ENCODE results near the gene USP6. TPM values are rescaled to one million over a fixed set of nuclear protein-coding genes. Genes with fewer than 3 reads are reported as not detected.
"Not testable (repeated sequence)": the region's sequence is repeated elsewhere in the genome, so short reads cannot be mapped to it uniquely, and the experiment has no call there.

USP6 gene
- total RNA-seq, result 0.92 TPM

DNA sequence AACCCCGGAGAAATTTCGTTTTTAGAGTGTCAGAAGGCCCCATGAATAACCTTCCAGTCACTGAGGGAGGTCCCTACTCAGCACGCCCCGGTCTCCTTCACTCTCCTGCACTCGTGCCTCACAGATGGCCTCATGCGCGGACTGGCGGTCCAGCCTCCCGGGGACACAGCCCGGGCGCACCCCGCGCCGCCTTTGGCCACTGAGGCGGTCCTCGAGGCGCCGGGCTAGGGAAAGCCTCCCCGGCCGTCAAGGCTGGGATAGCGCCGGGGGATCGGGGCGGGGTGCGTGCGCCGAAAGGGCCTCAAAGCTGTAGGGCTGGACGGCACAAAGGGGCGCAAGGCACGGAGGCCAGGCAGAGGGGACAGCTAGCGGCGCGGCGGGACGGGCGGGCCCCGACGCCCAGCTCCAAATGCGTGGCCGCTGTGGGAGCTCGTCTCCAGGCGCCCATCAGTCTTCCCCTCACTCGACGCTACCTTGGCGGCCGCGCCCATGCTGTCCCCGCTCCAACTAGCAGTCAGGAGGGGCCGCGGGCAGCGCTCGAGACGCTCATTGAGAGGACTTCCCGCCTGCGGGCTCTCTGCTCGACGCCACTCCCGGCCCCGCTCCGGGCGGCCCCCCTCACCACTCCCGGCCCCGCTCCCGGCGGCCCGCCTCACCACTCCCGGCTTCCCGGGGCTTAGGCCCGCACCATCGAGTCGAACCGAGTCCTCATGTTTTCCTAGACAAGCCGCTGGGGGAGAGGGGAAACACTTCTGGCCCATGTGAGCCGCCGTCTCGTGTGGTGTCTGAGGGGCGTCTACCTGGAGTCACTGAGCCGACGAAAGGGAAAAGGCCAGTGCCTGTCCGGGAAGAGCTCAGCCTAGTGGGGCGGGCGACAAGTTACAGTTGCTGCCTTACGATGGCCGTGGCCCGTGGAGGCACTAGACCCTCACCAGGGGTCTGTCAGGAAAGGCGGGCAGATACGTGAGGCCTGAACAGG is at the start of gene USP6:
Gene USP6 (plus strand): TSS at position 360 of the 979 bp plus-strand sequence. CDS start 14,336 bp downstream, outside the sequence.
- peak; percentile 88 for DNase-seq

DNA sequence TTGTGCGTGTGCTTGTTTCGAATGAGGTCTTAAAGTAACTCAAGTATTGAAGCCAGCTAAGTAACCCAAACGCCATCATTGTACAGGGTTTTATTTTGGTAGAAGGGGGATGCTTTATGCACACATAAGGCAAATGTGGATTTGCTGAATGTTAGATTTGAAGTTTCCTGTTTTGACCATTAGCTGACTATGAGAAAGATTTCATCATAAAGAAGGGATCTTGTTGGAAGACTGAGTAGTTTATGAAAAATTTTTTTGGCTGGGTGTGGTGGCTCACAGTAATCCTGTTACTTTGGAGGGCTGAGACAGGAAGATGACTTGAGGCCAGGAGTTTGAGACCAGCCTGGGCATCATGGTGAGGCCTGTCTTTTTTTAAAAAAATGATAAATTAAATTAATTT is 47.6 kb upstream of the USP6 start:
- no peak for DNase-seq

DNA sequence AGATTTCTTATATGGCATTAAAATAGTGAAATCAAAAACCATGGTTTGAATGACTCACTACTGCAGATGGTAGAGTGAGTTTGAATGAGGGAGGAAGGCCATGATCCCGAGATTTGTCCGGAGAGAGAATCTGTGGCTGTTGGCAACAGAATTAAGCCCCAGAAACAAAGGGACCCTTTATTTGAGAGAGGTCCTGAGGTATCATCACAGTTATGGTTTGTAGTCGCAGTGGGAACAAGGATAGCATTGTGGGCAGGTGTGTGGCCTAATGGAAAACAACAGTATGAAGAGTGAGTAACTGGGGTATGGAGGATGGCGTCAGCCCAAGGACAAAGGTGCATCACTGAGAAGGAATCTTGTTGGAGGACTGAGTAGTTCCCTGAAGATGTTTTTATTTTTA is 46.1 kb upstream of the USP6 start:
- DNase-seq, result no peak

DNA sequence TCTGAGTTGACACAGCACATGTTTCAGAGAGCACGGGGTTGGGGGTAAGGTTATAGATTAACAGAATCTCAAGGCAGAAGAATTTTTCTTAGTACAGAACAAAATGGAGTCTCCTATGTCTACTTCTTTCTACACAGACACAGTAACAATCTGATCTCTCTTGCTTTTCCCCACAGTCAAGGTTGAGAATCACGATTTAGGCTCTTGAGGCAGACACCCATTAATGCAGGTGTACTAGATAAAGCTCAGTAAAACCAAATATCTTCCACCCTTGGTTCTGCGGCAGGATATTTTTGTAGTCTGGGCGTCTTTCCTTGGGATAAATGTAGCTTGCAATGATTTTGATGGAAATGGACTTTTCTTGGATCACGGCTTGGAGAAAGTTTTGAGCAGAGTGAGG is 40.4 kb upstream of the USP6 start:
- DNase-seq, result not testable (repeated sequence)

DNA sequence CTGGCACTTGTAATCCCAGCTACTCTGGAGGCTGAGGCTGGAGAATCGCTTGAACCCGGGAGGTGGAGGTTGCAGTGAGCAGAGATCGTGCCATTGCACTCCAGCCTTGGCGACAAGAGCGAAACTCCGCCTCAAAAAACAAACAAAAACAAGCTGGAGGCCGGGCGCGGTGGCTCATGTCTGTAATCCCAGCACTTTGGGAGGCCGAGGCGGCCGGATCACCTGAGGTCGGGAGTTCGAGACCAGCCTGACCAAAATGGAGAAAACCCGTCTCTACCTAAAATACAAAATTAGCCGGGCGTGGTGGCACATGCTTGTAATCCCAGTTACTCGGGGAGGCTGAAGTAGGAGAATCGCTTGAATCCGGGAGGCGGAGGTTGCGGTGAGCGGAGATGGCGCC is 38.6 kb upstream of the USP6 start:
- DNase-seq, result not testable (repeated sequence)

DNA sequence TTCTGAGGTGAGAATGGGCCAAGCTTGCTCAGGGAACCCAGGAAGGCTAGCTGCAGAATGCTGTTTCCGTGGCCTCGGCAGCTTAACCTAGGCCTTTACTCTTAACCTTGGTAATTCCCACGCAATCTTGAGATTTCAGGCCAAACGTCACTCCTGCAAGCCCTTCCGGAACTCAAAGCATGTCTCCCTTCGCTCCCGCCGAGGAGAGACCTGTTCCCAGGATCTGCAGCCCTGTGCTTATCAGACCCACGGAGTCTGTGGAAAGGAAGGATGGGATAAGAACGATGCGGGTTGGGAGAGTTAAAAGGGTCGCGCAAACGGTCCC is 38.1 kb upstream of the USP6 start:
- no peak for DNase-seq

DNA sequence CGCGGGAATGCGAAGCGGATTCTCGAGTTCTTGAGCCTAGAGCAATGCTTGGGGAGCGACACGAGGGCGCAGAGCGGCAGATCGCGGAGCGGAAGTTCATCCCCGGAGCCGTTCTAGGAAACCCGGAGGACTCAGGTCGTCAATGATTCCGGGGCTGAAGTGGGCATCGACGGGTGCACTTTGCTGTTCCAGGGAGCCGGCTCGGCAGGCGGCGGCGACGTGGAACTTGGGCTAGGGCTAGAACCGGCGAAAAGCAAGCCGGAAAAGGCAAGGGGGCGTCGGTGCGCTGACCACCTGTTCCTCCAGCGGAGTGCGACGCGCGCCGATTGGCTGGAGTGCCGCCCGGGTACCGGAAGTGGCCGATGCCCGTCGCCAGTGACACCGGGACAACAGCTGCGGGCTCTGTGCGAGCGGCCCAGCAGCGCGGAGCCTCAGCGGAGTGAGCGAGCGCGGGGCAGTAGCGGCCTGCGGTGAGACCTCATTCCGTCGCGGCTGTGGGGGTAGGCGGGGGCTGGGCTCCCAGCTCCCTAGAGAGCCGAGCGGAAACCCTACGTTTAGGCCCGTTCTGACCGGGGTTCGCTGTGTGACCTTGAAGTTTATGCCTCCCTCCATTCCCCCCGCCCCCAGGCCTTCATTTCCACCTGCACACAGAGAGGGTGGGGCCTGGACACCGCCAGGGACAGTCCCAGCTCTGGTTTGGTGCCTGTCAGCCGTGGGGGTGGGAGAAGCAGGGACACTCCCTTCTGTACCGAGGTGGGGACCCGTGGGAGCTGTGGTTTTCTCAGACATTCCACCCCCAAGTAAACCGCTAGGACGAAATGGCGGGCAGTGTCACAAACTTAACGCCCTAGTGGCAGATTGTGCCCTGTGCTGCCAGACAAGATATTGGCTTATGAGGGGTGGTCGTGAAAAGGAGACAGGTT is 37.5 kb upstream of the USP6 start, which contains the start of gene ZFP3:
Gene ZFP3 (plus strand): TSS at position 362 of the 923 bp plus-strand sequence. CDS start 13,038 bp downstream, outside the sequence.
- peak; percentile 94 for DNase-seq

DNA sequence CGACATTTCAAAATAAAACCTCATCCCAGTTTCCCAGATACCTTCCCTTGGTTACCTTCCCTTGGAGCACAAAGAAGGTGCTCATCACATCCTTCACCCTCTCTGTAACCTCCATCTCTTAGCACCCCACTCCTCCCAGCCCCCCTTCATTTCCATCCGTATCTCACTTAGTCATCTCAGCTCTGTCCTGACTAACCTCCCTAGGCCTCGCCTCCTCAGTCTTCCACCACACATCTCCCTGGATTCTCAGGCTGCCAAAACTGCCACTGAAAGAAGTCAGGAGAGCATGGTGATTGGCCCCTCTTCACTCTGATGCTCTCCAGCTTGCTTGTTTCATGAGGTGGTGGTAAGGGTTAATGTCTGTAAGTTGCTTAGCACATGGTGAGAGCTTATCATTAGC is 35.2 kb upstream of the USP6 start:
- DNase-seq, result no peak

DNA sequence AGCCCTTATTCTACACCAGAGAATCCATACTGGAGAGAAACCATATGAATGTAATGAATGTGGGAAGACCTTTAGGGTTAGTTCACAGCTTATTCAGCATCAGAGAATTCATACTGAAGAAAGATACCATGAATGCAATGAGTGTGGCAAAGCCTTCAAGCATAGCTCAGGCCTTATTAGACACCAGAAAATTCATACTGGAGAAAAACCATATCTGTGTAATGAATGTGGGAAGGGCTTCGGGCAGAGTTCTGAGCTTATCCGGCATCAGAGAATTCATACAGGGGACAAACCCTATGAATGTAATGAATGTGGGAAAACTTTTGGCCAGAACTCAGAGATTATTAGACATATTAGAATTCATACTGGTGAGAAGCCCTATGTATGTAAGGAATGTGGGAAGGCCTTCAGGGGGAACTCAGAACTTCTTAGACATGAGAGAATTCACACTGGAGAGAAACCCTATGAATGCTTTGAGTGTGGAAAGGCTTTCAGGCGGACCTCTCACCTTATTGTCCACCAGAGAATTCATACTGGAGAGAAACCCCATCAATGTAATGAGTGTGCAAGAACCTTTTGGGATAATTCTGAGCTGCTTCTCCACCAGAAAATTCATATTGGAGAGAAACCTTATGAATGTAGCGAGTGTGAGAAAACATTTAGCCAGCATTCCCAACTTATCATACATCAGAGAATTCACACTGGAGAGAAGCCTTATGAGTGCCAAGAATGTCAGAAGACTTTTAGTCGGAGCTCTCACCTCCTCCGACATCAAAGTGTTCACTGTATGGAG is 23.4 kb upstream of the USP6 start:
- no peak for DNase-seq

DNA sequence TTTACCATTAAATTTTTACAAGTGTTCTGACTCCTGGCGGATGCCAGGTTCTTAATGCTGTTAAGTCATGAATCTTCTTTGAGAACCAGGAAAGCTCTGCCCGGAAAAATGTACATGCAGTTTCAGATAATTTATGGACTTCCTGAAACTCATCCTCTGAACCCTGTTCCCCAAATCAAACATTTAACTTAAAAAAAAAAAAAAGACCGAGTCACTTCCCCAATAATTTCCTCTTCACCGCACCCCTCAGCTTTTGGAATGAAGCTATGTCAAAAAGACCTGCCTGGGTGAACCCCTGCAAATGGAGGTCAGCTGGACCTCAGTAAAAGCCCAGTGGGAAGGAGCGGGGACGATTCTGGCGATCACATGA is 19.1 kb upstream of the USP6 start:
- DNase-seq, result no peak

DNA sequence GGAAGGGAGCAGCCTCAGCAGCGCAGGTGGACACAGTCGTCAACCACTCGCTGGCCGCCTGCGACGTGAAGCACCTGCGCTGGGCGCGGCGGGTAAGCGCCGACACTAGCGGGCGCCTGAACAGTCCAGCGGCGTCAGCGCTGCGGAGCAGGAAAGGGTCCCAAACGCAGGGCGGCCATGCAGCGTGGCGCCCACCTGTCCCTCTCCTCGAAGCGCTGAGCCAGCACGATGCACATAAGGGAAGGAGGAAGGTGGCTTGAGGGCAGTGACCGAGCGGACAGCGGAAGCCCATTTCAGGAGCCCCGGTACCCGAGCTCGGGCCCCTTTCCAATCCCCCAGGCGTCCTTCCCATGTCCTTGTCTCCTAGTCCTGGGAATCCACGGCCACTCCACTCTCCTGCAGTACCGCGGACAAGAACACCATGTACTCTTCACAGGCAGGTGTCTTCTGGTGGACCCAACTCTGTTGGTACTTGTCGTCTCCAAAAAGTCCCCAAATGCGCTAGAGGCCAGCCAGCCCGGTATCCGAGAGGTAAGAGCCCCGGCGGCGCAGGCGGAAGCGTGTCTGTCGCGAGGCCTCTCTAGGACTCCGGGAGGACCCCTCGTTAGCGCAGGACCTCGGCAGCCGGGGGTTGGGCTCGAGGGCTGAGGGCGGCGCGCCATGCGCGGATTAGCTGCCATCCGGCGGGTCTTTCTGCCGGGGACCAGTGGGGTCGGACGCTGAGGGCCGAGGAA is 18.6 kb upstream of the USP6 start:
- peak; percentile 93 for DNase-seq

DNA sequence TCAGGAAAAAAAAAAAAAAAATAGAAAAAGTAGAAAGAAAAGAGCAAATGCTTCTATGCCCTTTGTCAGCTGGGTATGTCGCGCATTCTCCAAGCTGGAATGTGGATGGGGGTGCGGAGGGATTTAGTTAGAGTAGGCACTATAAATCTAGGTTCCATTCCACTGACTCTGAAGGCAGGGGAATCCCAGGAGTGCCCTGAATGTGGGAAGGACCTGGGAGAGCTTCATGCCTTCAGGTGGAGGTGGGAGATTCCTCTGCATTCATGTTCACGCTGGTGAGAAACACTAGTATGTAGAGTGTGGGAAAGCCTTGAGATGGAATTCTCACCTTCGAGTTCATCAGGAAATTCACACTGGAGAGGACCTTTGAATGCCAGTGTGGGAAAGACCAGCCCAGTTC is 16.6 kb upstream of the USP6 start:
- no peak for DNase-seq

DNA sequence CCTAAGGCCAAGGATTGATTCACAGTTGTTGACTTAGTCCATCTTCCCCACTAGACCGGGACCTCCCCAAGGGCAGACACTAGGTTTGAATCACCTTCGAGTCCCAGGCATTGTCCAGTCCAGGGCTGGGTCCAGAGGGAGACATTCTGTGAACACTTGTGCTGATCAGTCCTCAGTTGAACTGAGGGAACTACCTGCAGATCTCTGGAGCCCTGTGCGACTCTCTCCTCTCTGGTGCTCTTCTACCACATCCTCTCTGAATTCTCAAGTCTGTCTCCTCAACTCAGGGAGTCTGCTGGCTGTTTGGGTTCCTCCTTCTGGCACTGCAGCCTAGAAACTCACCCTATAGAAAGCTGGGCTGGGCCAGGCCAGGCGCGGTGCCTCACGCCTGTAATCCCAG is 15.0 kb upstream of the USP6 start:
- no peak for DNase-seq

DNA sequence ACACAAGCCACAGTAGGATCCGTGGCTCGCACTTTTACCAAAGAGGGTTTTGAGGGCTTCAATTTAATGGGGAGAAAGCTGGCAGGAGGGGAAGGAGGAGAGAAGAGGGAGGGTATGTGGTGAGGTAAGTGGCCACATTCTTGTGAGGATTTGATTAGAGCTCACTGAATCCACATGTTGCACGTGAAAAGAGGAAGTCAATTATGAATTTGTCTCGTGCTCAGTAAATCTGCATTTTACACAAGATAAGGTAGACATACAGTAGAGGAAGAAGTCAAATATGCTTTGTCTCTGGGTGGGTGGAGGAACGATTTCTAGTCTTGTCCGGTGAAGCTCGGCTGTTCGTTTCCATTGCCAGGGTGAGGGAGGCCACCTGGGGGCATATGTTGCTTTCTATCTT is 5.0 kb upstream of the USP6 start:
- DNase-seq, result no peak

DNA sequence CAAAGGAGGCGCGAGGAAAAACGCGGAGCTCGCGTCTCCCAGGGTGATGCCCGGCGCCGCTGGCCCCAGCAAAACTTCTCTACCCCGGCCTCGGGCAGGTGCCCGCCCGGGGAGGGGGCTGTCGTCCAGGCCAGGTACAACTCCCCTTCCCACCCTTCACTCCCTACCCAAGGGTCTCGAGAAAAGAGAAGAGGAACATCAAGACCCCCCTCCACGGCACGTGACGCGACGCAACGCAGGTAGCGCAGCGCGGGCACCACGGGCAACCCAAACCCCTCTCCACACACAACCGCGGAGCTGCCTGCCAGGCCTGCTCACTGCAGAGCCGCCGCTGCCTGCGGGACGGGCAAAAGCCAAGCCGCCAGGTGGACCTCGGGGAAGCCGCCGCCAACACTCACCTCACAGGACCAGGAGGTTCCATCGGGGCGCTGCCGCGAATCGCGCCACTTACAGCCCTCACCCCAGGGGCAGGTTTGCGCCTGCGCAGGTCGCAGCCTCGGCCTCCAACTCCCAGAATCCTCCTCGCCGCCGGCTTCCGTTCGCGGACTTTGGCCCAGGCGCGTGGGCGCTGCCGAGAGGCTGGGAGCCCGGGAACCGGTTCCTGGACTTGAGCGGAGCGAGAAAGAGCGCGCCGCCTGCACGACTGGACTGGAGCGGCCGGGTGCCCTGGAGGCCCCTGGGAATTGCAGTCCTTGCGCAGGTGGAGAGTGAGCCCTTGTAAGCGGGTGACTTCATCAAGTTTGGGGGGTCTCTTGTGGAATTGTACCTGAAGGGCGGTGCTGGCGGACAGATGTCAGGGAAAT is 4.2 kb upstream of the USP6 start, which contains the start of gene ZNF232:
Gene ZNF232 (minus strand): TSS at position 477 of the 803 bp plus-strand sequence. CDS start 56 bp downstream, at position 421.
- peak; percentile 97 for DNase-seq

DNA sequence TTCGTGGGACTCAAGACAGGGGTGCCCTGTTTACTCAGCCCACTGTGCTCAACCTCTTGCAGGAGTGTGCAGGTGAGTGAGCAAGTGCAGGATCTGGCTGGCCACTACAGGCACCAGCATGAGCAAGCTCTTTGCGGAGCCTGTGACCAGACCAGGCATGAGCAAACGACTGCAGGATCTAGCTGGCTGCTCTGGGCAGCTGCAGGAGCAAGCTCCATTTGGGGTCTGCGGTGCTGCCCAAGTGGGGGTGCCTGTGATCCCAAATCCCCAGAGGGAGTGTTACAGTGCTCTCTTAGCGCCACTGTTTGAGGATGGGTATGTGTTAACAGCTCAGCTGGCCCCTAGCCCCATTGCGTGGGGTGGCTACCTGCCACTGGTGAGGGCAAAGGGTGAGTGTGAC is 2.4 kb downstream of the USP6 start:
- DNase-seq, result no peak

DNA sequence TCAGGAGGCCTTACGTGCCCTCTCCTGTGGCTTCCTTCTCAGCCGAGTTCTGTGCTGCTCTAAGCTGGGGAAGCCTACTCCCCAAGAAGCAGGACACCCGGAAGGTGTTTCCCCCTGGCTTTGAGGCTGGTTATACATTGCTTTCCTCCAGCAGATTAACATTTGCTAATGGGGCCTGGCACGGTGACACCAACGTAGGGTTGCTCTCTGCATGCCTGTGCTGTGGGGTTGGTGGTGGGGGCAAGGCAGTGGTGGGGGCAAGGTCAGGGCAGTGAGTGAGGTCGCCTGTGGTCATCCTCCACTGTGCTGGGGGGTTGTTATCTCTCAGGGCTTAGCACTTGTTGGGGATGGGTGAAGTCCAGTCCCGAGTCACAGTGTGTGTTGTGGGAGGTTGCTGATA is 4.2 kb downstream of the USP6 start:
- DNase-seq, result no peak

DNA sequence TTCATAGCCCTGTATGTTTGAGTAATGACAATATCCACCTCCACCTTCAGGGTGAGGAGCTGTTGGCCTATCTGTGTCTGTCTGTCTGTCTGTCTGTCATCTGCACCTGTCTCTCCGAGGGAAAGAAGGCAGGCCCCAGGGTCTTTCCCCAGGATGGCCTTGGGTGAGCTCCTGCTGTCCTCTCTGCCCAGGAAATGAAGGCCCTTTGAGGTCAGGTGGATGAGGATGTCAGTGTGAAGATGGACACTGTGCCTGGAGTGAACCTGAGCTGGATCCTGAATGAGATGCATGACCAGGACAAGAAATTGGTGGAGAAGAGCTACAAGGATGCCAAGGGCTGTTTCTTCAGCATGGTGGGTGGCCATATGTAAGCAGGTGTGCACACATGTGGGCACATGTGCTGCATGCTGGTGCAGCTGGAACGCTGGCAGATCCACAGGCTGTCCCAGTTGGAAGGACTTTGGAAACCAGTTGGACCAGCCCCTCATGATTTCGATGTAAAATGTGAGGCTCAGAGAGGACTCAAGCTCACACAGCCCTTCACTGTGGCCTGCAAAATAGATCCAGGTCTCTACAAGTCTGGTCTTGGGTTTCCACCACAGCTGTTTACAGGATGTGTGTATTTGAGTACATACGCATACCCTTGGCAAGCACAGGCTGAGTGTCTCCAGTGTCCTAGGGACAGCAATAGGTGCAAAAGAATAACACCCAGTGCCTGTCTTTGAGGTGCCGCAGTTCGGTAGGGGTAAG is 4.8 kb downstream of the USP6 start:
- peak; percentile 81 for DNase-seq

DNA sequence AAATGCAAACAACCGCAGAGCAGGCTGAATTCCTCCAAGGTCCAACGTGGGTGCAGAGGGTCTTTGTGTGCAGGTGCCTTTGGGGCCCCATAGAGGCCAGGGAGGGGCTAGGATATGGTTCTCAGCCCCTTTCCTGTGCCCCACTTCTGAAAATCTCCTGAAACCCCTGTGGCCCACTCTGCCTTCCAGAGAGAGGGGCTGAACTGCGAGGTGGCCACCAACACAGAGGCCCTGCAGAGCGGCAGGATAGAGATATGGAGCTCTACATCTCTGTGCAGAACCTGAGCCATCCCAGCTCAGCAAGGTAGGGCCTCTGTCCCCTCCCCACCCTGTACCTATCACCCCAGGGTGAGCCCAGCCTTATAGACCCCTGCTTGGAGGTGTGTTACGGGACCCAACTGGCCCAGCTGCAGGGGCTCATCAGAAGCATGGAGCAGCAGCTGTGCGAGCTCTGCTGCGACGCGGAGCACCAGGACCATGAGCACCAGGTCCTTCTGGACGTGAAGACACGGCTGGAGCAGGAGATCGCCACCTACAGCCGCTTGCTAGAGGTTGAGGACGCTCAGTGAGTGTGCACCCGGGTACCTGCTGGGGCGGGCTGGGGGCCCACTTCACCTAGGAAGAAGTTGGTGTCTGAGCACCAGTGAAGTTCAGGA is 5.5 kb downstream of the USP6 start:
- no peak for DNase-seq

Measured in tongue (tissue), 2 donors.